ENCODE measurements around the gene PTPN7.

- TF ChIP-seq ZFX (IDR thresholded peaks at IDR 0.05; ENCODE audit: borderline replicate concordance), result no peak
- TF ChIP-seq, protein P1, sequence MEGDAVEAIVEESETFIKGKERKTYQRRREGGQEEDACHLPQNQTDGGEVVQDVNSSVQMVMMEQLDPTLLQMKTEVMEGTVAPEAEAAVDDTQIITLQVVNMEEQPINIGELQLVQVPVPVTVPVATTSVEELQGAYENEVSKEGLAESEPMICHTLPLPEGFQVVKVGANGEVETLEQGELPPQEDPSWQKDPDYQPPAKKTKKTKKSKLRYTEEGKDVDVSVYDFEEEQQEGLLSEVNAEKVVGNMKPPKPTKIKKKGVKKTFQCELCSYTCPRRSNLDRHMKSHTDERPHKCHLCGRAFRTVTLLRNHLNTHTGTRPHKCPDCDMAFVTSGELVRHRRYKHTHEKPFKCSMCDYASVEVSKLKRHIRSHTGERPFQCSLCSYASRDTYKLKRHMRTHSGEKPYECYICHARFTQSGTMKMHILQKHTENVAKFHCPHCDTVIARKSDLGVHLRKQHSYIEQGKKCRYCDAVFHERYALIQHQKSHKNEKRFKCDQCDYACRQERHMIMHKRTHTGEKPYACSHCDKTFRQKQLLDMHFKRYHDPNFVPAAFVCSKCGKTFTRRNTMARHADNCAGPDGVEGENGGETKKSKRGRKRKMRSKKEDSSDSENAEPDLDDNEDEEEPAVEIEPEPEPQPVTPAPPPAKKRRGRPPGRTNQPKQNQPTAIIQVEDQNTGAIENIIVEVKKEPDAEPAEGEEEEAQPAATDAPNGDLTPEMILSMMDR (IDR thresholded peaks at IDR 0.05), result no peak
Observed at GRCh38 chr1:202113690-202114300, 46.6 kb downstream of the PTPN7 start.

Data from 22Rv1 (cell line).